GM18861 (cell line): ENCODE measurements around the gene FADD.
"Not testable (repeated sequence)": the region's sequence is repeated elsewhere in the genome, so short reads cannot be mapped to it uniquely, and the experiment has no call there.

ENCODE experiments used
- ATAC-seq: cut with Tn5 transposase; IDR thresholded peaks from one replicate; pipeline ENCODE4 v1.9.1; 2021; ENCODE audit not compliant: unreplicated experiment

Gene FADD

GRCh38 chr11:70180906-70181305, 22.2 kb upstream of the FADD start:
- no peak for ATAC-seq

DNA sequence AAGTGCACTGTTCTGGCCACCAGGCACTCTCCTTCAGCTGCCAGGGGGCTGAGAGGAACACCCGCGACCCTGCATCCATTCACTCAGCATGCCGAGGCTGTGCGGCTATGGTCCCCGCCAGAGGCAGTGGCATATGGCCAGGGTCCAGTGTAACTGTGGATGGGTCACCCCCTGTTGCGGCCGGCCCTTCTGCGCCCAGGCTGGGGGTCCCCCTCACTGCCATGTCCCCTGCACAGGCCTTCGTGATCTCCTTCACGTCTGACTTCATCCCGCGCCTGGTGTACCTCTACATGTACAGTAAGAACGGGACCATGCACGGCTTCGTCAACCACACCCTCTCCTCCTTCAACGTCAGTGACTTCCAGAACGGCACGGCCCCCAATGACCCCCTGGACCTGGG, 20.8 kb upstream of the FADD start:
- ATAC-seq = no peak

GRCh38 chr11:70183032-70183431, 20.1 kb upstream of the FADD start:
- ATAC-seq = no peak

- ATAC-seq = no peak
Observed at GRCh38 chr11:70183483-70184176, 19.5 kb upstream of the FADD start.

GRCh38 chr11:70184396-70184795, 18.7 kb upstream of the FADD start:
- ATAC-seq = no peak

DNA sequence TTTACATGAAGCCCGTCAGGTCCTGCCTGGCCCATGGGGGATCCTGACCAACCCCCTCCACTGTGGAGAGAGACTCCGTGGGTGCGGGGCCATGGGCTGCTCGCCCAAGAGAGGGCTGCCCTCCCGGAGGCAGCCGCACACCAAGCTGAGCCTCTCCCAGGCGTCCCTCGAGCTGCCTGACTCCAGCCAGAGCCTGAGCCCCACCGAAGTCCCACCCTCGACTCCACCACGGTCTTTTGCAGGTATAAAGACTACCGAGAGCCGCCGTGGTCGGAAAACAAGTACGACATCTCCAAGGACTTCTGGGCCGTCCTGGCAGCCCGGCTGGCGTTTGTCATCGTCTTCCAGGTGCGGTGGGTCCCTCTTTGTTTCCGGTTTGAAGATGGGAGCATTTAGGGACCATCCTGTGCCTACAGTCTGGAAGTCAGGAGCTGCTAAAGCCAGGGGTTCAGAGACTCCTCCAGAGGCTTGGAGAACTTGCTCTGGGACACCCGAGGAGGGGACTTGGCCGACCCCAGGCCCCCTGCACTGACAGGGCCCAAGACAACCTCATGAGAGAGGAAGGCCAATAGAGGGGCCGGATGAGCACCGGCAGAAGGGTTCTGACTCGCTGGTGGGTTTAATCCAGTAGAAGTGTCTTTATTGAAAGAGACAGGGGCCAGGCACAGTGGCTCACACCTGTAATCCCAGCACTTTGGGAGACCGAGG, 17.6 kb upstream of the FADD start:
- ATAC-seq = no peak

GRCh38 chr11:70186420-70186819, 16.7 kb upstream of the FADD start:
- ATAC-seq = no peak

- ATAC-seq = no peak
Observed at GRCh38 chr11:70186936-70187335, 16.2 kb upstream of the FADD start.

- no peak for ATAC-seq
Observed at GRCh38 chr11:70187771-70188170, 15.3 kb upstream of the FADD start.

DNA sequence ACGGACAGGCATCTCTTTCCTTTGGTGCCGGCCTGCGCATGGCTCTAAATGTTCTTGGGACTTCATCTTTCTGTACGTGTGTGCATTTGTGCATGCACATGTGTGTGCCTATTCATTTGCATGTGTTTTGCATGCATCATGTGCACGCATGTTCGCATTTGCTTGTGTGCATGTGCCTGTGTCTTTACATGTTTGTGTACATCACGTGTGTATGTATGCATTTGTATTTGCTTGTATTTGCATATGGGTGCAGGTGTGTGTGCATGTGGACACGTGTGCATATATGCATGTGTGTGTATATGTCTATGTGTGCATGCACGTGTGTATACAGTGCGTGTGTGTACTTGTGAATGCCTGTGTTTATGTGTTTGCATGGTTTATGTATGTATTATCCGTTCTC, 13.5 kb upstream of the FADD start:
- ATAC-seq = no peak

DNA sequence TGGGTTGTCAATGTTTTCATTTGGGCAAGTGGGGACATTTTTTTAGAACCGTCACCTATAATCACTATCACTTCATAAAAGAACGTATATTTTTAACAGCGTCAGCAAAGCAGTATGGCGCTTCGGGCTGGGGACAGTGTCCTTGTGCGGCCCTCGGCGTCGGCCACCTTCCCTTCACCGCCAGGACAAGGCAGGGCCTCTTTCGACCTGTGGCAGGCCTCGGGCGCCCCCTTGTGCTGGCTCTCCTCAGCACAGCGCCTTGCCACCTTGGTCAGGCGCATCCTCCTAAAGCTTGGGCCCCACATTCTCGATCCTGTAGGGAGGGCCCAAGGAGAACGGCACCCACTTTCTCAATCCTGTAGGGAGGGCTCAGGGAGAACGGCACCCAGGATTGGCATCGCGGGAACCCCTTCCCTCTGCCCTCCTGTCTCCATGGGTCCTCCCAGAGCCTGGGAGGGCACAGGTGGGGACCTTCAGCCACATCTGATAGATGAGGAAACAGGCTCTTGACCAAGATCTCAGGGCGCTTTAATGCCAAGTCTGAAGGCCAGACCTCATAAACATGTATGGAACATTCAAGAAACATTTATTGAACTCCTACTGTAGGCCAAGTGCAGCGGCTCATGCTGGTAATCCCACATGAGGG, 11.5 kb upstream of the FADD start:
- ATAC-seq = no peak

DNA sequence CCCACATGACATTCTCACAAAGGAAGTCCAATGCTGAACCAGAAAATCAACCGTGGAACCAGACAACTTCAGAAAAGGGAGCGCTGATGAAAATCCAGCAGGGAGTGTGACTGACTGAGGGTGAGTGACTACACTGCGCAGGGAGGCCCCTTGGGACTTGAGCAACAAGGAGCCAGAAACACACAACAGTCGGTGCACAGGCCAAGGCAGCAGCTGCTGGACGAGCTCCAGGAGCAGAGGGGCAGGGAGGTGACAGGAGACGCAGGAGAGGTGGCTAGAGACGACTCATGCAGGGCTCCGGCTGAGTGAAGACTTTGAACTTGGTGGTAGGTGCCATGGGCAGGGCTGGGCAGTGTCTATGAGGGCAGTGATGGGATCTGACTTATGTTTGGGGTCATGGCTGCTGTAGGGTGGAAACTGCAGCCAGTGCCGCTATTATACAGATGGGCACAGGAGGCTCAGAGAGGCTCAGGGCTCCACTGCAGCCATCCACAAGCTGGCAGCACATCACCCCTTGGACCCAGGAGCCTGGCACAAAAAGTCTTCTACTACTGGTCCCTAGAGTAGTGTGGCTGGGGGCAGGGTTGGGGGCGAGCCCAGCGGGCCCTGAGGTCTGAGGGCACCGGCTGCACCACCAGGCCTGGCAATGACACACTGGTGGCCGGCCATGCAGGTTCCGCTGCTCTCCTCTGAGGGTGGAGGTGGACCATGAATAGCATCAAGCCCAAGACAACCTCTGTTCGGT, 10.3 kb upstream of the FADD start:
- no peak for ATAC-seq

DNA sequence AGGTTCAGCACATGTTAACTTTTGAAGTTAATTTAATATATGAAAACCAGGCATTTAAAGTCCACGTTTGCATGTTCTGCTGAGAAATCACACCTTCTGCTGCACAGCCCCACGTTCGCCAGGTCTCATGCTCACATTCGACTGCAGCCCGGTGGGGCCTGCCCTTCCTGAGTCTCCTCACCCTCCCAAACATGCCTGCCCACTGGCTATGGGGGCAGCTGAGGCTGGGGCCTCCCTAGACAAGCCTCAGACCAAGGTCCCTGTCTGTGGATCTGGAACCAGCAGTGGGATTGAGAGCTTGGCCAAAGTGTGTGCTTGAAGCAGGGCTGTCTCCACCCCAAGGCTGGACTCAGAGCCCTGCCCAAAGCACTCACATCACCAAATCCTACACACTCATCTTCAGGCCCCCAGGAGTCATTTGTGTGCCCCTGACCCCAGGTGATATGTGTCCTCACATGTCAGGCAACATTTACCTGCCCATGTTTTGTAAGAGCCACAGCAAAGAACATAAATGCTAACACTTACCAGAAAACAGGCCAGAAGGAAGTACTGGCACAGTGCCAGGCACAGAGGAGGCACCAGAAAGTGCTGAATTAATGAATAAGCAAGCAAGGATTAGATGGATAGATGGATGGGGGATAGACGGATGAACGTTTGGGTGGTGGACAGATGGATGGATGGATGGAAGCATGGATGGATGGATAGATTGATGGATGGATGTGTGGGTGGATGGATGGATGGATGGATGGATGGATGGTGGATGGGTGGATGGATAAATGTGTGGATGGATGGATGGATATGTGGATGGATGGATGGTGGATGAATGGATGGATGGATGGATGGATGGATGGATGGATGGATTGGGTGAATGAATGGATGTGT, 9.4 kb upstream of the FADD start:
- ATAC-seq = no peak

GRCh38 chr11:70194792-70195791, 8.0 kb upstream of the FADD start:
- ATAC-seq = no peak

- ATAC-seq = no peak
Observed at GRCh38 chr11:70200212-70200844, 2.8 kb upstream of the FADD start.

DNA sequence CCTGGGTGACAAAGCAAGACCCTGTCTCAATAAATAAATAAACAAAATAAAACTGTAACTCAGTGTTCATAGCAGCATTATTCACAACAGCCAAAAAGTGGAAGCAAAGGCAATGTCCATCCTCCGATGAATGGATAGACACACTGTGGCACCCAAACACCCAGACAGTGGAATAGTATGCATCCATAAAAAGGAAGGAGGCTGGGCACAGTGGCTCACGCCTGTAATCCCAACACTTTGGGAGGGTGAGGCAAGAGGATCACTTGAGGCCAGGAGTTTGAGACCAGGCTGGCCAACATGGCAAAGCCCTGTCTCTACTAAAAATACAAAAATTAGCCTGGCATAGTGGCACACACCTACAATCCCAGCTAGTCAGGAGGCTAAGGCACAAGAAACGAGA, 2.0 kb upstream of the FADD start:
- ATAC-seq = not testable (repeated sequence)

DNA sequence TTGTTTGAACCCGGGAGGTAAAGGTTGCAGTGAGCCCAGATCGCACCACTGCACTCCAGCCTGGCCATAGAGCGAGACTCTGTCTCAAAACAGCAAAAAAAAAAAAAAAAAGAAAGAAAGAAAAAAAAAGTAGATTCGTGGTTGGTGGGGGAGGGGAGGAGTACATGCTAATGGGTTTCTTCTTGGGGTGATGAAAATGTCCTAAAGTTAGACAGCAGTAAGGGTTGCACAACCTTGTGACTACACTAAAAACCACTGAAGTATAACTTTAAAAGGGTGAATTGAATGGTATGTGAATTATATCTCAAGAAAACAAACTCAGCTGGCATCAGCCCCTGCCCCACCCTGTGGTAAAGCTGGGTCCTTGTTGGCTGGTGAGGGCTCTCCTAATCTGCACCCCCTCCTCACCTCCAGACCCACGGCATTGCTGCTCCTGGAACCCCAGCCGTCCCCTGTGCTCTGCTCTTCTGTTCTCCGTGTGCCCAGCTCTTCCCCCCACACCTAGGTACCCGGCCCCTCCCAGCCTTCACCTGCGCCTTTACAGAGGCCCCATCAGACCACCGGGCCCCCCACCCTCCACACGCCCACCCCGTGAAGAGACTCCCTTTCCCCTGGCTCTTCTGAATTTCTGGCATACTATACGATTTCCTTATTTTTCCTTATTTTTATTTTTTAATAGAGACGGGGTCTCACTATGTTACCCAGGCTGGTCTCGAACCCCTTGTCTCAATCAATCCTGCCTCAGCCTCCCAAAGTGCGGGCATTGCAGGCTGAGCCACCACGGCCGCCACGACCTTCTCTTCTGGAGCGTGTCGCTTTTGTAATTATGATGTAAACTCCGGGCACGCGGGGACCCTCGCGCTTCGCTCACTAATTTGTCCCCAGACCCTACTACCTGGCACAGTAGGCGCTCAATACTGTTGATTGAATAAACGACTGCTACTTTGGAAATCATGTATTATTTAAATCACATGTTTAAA, 924 bp upstream of the FADD start:
- ATAC-seq = no peak
